Endothelial cell (in vitro differentiated cells): Measurements from ENCODE around the gene PIGZ. TPM values are rescaled to one million over a fixed set of nuclear protein-coding genes. Genes with fewer than 3 reads are reported as not detected.

ENCODE experiments used
- DNase-seq: peaks from one replicate; pipeline ENCODE4 v3.0.0; 2021; ENCODE audit warnings: low spot score
- H3K27ac Mint-ChIP-seq: one replicate; pipeline ENCODE4 v1.8.0; 2021; ENCODE audit warnings: mixed read lengths, inconsistent platforms; ENCODE audit not compliant: unreplicated experiment
- H3K27me3 Mint-ChIP-seq: one replicate; pipeline ENCODE4 v1.8.0; 2021; ENCODE audit warnings: mild to moderate bottlenecking, moderate library complexity, mixed read lengths, inconsistent platforms; ENCODE audit not compliant: unreplicated experiment
- H3K36me3 Mint-ChIP-seq: one replicate; pipeline ENCODE4 v1.8.0; 2021; ENCODE audit warnings: mild to moderate bottlenecking, low read depth, mixed read lengths, inconsistent platforms; ENCODE audit not compliant: unreplicated experiment
- H3K4me1 Mint-ChIP-seq: one replicate; pipeline ENCODE4 v1.8.0; 2021; ENCODE audit warnings: mild to moderate bottlenecking, mixed read lengths, inconsistent platforms; ENCODE audit not compliant: unreplicated experiment
- H3K4me3 Mint-ChIP-seq: one replicate; pipeline ENCODE4 v1.8.0; 2021; ENCODE audit warnings: mild to moderate bottlenecking, mixed read lengths, inconsistent platforms; ENCODE audit not compliant: unreplicated experiment
- H3K9me3 Mint-ChIP-seq: one replicate; pipeline ENCODE4 v1.8.0; 2021; ENCODE audit warnings: mixed read lengths, inconsistent platforms; ENCODE audit not compliant: unreplicated experiment
- total RNA-seq: library from RNA; stranded (reverse); fragmentation: NEBNext Ultra II Directional; extraction: Animal tissue kit (Norgen Biotek cat#: 25700); gene quantifications from one replicate; pipeline ENCODE4 v1.2.1, GENCODE V29; 2021; ENCODE audit not compliant: unreplicated experiment
- TF ChIP-seq, protein P1 (sequence below): fragments of 200-600 bp; sonication (generic); IDR thresholded peaks from one replicate; pipeline ENCODE4 v1.5.0; 2021; ENCODE audit warnings: antibody characterized with exemption; ENCODE audit not compliant: unreplicated experiment

Gene PIGZ
- total RNA-seq, 1 donor from 2014 or later = 3.5 TPM

DNA sequence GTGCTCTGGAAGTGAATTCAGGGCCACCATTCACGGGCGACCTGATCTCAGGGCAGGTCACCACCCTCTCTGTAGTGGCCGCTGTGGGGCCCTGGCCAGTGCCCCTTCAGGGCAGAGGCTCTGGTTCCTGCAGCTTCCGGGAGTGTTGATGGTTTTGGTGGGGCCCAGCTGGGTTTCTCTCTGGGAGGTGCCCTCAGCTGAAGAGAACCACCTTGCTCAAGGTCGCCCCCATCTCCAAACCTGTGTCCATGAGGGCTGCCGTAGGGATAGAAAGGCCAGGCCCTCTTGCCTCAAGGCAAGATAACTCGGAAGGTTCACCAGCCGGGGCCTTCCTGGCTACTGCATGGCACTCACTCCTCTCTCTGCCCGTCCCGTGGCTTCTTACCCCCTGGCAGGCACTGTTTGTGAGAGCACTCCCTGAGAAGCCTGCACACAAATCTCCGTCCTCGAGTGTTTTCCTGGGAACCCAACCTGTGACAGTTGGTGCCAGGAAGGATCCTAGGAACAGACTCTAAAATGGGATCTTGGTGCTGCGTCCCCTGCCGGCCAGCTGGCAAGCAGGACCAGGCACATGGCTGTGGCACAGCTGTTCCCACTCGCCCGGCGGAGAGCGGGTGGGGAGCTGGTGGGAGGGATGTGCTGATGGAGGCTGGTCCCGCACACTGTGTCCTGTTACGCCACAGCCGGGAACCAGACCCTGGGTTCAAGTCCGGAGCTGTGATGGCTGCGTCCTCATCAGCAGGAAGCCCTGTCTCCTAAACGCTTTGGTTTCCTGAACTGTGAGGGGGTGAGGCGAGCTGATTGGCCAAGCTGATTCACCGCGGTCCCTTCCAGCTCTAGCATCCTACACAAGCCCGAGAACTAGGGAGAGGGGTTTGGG, 23.2 kb upstream of the PIGZ start:
- no peak for DNase-seq
- H3K36me3 Mint-ChIP-seq = no peaks in the 10 kb centered on the region
- H3K9me3 Mint-ChIP-seq = no peaks in the 10 kb centered on the region
- no peak overlapping the region for H3K4me3 Mint-ChIP-seq
- TF ChIP-seq, protein P1, sequence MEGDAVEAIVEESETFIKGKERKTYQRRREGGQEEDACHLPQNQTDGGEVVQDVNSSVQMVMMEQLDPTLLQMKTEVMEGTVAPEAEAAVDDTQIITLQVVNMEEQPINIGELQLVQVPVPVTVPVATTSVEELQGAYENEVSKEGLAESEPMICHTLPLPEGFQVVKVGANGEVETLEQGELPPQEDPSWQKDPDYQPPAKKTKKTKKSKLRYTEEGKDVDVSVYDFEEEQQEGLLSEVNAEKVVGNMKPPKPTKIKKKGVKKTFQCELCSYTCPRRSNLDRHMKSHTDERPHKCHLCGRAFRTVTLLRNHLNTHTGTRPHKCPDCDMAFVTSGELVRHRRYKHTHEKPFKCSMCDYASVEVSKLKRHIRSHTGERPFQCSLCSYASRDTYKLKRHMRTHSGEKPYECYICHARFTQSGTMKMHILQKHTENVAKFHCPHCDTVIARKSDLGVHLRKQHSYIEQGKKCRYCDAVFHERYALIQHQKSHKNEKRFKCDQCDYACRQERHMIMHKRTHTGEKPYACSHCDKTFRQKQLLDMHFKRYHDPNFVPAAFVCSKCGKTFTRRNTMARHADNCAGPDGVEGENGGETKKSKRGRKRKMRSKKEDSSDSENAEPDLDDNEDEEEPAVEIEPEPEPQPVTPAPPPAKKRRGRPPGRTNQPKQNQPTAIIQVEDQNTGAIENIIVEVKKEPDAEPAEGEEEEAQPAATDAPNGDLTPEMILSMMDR = no peak
- H3K4me1 Mint-ChIP-seq = peaks cover 13% of the 10 kb centered on the region
- H3K27ac Mint-ChIP-seq = no peak overlapping the region
- peaks cover 9% of the 10 kb centered on the region for H3K27me3 Mint-ChIP-seq

DNA sequence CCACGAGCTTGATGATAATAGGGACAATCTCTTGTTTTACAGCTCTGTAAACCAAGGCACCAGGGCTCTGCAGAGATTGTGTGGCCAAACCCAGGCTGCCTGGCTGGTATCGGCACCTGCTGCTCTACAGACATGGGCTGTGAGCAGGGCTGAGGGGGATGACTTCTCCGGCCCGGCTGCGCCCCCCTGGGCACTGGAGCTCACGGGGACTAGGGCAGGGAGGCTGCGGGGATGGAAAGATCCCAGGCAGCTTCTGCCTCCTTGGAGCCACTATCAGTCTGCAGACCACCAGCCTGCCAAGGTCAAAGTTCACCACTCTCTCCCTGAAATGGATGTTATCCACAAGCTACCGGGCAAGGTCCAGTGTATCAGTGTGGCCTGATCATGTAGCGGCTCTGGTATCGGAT, 22.0 kb upstream of the PIGZ start:
- Mint-ChIP-seq H3K27ac (peak overlapping the region; percentile 43), H3K4me1 (peaks cover 13% of the 10 kb centered on the region), H3K4me3 (no peak overlapping the region), H3K36me3 (no peaks in the 10 kb centered on the region), H3K27me3 (peaks cover 9% of the 10 kb centered on the region), H3K9me3 (no peaks in the 10 kb centered on the region)
- no peak for DNase-seq
- TF ChIP-seq, protein P1 = no peak

DNA sequence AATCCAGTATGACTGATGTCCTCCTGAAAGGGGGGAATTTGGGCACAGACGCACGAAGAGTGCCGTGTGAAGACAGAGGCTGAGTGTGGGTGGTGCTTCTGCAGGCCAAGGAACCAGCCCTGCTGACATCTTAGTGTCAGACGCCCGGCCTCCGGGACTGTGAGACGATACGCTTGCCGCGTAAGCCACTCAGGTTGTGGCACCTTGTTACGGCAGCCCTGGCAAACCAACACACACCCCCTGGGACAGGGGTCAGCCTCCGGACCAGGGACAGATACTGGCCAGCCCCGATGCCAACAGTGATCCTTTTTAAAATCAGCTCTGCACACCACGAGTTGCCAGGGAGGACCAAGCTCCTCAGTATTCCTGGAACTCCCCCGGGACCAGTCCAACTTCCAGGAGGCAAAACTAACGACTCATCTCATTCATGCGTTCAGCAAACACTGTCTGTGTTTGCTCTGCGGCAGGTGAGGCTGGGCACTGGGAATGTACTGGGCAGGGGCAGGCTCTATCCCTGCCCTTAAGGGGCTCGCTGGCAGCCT, 21.2 kb upstream of the PIGZ start:
- TF ChIP-seq, protein P1 = no peak
- no peak overlapping the region for H3K4me3 Mint-ChIP-seq
- H3K27me3 Mint-ChIP-seq = peaks cover 9% of the 10 kb centered on the region
- H3K4me1 Mint-ChIP-seq = peaks cover 13% of the 10 kb centered on the region
- H3K36me3 Mint-ChIP-seq = no peaks in the 10 kb centered on the region
- no peak overlapping the region for H3K27ac Mint-ChIP-seq
- DNase-seq = no peak
- H3K9me3 Mint-ChIP-seq = no peaks in the 10 kb centered on the region

DNA sequence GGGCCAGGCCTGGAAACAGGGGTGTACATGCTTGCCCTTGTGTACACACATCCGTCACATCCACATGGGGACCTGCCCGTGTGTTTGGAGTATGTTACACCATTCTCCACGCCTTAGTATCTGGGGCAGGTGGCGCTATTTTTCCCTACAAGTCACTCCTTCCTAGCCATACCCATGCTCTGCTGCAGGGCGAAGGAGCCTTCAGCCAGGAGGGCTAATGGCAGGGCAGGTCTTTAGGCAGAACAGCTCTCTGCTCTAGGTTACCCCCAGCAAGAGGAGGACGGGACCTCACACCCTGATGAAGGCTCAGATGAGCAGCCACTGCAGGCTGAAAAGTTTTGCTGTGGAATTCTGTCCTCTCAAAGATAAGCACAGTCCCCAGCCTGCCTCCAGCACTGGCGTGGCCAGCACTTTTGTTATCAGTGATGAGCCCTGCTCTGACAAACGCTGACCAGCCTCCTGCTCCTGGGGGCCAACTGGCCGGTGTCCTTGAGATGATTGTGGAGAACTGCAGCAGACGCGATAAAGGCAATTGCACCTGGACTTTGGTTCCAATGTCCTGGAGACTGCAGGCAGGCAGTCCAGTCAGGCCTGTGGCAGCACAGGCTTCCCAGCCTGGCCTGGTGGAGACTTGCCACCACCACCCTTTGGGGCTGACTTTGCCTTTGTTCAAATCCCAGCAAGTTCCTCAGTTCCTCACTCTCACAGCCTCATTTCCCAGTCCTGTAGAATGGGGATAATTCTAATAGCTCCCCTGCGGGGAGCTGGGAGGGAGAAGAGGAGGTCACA, 19.8 kb upstream of the PIGZ start:
- Mint-ChIP-seq H3K36me3 (no peaks in the 10 kb centered on the region), H3K27ac (no peak overlapping the region), H3K27me3 (peaks cover 6% of the 10 kb centered on the region), H3K9me3 (no peaks in the 10 kb centered on the region), H3K4me3 (no peak overlapping the region), H3K4me1 (peaks cover 13% of the 10 kb centered on the region)
- TF ChIP-seq, protein P1 = no peak
- no peak for DNase-seq
